HG02623 (cell line): ENCODE data around the gene LRRC71.

Experiments
- ATAC-seq: cut with Tn5 transposase; IDR thresholded peaks from one replicate; pipeline ENCODE4 v1.9.1; 2021; ENCODE audit warnings: moderate library complexity; ENCODE audit not compliant: unreplicated experiment

Gene LRRC71

GRCh38 chr1:156920233-156921052, at the start of gene LRRC71:
Gene LRRC71, plus strand, starts transcription at chr1:156920632. Its CDS starts 172 bp downstream, at chr1:156920804.
- no peak for ATAC-seq

GRCh38 chr1:156873659-156874058, 46.8 kb upstream of the LRRC71 start:
- ATAC-seq = no peak

GRCh38 chr1:156874142-156874541, 46.3 kb upstream of the LRRC71 start:
- ATAC-seq = no peak

GRCh38 chr1:156874572-156875340, 45.7 kb upstream of the LRRC71 start:
- ATAC-seq = no peak

GRCh38 chr1:156875341-156875615, 45.2 kb upstream of the LRRC71 start:
- ATAC-seq = no peak

- ATAC-seq = no peak
These were observed 44.2 kb upstream of the LRRC71 start for GRCh38 chr1:156876281-156876680.

- no peak for ATAC-seq
These were observed 42.8 kb upstream of the LRRC71 start for GRCh38 chr1:156877433-156878170.

GRCh38 chr1:156879876-156880275, 40.6 kb upstream of the LRRC71 start:
- ATAC-seq = no peak

- no peak for ATAC-seq
These were observed 40.0 kb upstream of the LRRC71 start for GRCh38 chr1:156880473-156880872.

GRCh38 chr1:156881101-156881500, 39.3 kb upstream of the LRRC71 start:
- ATAC-seq = no peak

- no peak for ATAC-seq
These were observed 38.8 kb upstream of the LRRC71 start for GRCh38 chr1:156881663-156882062.

GRCh38 chr1:156882543-156882942, 37.9 kb upstream of the LRRC71 start:
- ATAC-seq = no peak

GRCh38 chr1:156883919-156884318, 36.5 kb upstream of the LRRC71 start:
- ATAC-seq = no peak

GRCh38 chr1:156884560-156885184, 35.8 kb upstream of the LRRC71 start:
- ATAC-seq = no peak

- no peak for ATAC-seq
These were observed 35.1 kb upstream of the LRRC71 start for GRCh38 chr1:156885314-156885713.

GRCh38 chr1:156885880-156886355, 34.5 kb upstream of the LRRC71 start:
- ATAC-seq = no peak

GRCh38 chr1:156886583-156887281, 33.7 kb upstream of the LRRC71 start:
- no peak for ATAC-seq

GRCh38 chr1:156887317-156887716, 33.1 kb upstream of the LRRC71 start:
- no peak for ATAC-seq

GRCh38 chr1:156887734-156888133, 32.7 kb upstream of the LRRC71 start:
- ATAC-seq = no peak

GRCh38 chr1:156889802-156890580, 30.4 kb upstream of the LRRC71 start:
- ATAC-seq = no peak
